ENCODE results near the gene NBEA.

Gene NBEA

GRCh38 chr13:35411059-35411744, 469.1 kb downstream of the NBEA start:
- no peak for FAIRE-seq

GRCh38 chr13:35448465-35448864, 506.4 kb downstream of the NBEA start:
- no peak for FAIRE-seq

GRCh38 chr13:35449821-35450220, 507.8 kb downstream of the NBEA start:
- FAIRE-seq: no peak

- peak; percentile 47 for FAIRE-seq
Observed at GRCh38 chr13:35455022-35455421, 513.0 kb downstream of the NBEA start.

GRCh38 chr13:35457258-35457657, 515.2 kb downstream of the NBEA start:
- no peak for FAIRE-seq

GRCh38 chr13:35460061-35460460, 518.0 kb downstream of the NBEA start:
- FAIRE-seq: peak; percentile 91

- FAIRE-seq: no peak
Observed at GRCh38 chr13:35465371-35465770, 523.3 kb downstream of the NBEA start.

- no peak for FAIRE-seq
Observed at GRCh38 chr13:35468195-35468594, 526.1 kb downstream of the NBEA start.

GRCh38 chr13:35469806-35470525, 527.9 kb downstream of the NBEA start:
- no peak for FAIRE-seq

GRCh38 chr13:35470671-35471661, 528.9 kb downstream of the NBEA start:
- no peak for FAIRE-seq

- FAIRE-seq: no peak
Observed at GRCh38 chr13:35471706-35472322, 529.7 kb downstream of the NBEA start.

GRCh38 chr13:35472323-35472881, 530.3 kb downstream of the NBEA start:
- FAIRE-seq: no peak

- no peak for FAIRE-seq
Observed at GRCh38 chr13:35473206-35473775, 531.2 kb downstream of the NBEA start.

GRCh38 chr13:35473802-35474201, 531.7 kb downstream of the NBEA start:
- FAIRE-seq: peak; percentile 77

- no peak for FAIRE-seq
Observed at GRCh38 chr13:35474496-35475211, 532.6 kb downstream of the NBEA start.

GRCh38 chr13:35475212-35475959, 533.3 kb downstream of the NBEA start:
- no peak for FAIRE-seq

- FAIRE-seq: no peak
Observed at GRCh38 chr13:35475960-35476943, 534.2 kb downstream of the NBEA start, which contains the start of gene MAB21L1. Gene MAB21L1, minus strand, starts transcription at chr13:35476689. Its CDS starts 551 bp downstream, at chr13:35476138.

- FAIRE-seq: no peak
Observed at GRCh38 chr13:35477386-35477946, 535.4 kb downstream of the NBEA start.
